Hindlimb muscle (tissue), 1 donor: ENCODE measurements around the gene FARP1. TPM values are rescaled to one million over a fixed set of nuclear protein-coding genes. Genes with fewer than 3 reads are reported as not detected.
"Not testable (repeated sequence)": the region's sequence is repeated elsewhere in the genome, so short reads cannot be mapped to it uniquely, and the experiment has no call there.

Experiments
- DNase-seq: peaks from one replicate; pipeline ENCODE4 v3.0.0-alpha.2; 2013
- polyA plus RNA-seq: library from polyadenylated mRNA; unstranded; fragments of 120-200 nt; gene quantifications from one replicate; pipeline ENCODE4 v1.2.1, GENCODE V29; 2013; ENCODE audit not compliant: insufficient read length

The FARP1 gene
- polyA plus RNA-seq, 1 donor = 101 TPM

DNA sequence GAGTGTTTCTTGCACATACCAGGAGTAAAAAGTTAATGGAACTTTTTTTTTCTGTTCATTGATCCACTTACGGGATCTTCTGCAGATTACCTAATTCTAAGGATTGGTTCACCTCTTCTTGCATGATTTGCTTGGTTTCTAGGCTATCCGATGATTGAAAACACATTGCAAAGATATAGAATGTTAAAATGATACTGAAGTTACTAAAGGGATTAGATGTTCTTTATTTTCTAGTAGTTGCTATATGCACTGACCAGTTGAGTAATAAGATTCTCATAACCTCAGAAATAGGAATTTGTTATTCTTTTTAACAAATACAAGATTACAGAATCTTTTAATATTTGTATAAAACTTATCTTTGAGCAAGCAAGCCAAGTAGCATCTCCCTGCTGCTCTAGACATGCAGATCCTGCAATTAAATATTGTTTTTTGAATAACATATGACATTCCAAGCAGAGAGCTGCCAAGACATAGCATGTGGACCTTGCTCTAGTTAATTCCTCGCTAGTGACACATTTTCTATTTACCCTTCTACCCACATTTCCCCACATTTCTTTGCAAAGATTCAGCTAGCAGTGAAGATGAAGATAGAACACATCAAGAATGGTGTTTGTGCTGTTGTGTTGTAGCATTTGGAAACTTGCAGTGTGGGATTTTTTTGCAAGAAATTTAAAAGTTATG, 85.9 kb downstream of the FARP1 start:
- DNase-seq = no peak

DNA sequence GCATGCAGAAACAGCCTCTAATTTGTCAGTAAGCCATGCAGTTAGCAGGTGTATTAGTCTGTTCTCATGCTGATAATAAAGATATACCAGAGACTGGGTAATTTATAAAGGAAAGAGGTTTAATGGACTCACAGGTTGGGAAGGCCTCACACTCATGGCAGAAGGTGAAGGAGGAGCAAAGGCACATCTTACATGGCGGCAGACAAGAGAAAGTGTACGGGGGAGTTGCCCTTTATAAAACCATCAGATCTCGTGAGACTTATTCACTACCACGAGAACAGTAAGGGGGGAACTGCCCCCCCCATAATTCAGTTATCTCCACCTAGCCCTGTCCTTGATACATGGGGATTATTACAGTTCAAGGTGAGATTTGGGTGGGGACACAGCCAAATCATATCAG, 87.9 kb downstream of the FARP1 start:
- DNase-seq = not testable (repeated sequence)

- DNase-seq = no peak
Observed at GRCh38 chr13:98232456-98232855, 89.6 kb downstream of the FARP1 start.

DNA sequence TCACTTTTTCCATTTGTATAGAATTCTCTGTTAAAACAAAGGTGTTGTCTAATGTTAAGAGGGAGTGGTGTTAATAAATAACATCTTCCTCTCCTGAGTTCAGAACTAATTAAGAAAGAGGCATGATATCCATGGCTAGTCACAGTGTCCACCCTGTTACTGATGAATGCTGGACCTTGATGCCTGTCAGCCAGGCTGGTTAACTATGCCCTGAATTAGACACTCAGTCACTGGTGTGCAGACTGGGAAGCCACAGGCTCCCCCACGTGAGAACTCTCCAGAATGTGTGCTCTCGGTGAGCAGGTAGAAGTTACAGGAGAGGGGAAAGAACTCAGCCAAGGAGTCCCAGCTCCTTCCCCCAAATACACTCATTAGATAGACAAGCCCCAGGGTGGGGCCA, 90.2 kb downstream of the FARP1 start:
- DNase-seq = no peak

DNA sequence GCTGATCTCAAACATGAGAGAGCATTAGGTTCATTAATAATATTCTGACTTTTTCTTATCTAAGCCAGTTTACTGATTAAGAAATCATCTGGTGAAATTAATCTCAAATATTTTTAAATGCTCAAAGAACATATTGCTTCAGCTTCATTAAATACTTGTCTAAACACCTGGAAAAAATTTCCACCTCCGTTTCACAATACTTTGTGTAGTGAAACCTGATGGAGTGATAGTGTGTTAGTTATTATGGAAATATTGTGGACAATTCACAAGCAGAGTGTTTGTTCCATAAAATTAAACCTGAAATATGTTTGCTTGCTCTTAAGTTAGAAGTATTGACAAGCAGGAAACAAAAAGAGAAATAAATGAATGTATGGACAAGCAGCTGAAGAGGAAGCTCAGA, 91.5 kb downstream of the FARP1 start:
- DNase-seq = no peak

- no peak for DNase-seq
Observed at GRCh38 chr13:98236197-98236596, 93.3 kb downstream of the FARP1 start.

DNA sequence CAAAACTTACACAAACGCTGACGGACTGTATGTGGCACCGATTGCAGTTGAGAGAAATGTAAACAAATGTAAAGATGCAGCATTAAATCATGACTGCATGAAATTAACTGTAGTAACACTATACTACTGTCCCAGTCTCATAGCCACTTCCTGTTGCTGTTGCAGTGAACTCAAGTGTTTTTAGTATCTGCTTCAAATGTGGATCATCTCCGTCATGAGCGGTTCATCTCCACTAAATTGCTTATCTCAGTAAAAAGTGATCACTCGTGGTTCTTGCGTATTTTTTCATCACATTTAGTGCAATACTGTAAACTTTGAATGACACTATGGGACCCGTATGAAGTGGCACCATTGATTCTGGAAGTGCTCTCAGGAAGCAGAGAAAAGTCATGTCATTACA, 94.4 kb downstream of the FARP1 start:
- no peak for DNase-seq

DNA sequence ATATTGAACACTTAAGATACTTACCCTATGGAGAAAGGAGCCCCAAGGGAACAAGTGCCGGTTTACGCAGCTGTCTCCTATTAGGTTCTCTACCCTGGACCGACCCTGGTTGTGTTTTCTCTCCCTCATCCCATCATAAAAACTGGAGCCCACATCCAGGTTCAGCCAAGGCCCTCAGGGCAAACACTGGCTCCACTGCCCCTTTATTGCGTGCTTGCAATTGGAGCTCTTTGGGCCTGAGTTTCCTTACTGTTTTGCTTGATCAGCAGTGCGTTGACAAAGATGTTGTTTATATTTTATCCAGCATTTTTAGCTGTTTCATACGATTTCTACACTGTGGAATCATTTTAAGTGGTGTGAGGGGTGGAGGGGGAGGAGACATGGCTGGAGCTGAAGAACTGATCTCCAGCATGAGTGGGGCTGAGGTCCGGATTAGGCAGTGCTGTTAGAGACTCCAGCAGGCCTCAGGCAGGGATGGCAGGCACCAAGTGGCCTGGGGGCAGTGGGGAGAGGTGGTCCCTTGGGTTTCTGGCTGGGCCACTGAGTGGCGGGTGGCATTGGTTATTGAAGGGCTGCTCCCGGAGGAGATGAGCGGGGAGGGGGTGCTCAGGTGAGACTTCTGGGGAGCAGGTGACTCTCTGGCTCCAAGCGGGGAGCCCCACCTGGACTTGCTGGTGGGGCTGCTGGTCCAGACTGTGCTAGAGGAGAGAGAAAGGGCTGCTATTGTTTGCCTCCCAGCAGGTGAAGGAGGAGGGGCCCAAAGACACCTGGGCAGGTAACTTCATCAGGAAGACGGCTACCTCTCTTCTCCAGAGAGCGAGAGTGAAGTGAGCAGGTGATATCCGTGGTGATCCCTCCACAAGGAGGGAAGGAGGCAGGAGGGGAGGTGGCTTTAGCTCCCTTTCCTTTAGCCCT, 96.5 kb downstream of the FARP1 start:
- DNase-seq = no peak

- no peak for DNase-seq
Observed at GRCh38 chr13:98240135-98240534, 97.2 kb downstream of the FARP1 start.

DNA sequence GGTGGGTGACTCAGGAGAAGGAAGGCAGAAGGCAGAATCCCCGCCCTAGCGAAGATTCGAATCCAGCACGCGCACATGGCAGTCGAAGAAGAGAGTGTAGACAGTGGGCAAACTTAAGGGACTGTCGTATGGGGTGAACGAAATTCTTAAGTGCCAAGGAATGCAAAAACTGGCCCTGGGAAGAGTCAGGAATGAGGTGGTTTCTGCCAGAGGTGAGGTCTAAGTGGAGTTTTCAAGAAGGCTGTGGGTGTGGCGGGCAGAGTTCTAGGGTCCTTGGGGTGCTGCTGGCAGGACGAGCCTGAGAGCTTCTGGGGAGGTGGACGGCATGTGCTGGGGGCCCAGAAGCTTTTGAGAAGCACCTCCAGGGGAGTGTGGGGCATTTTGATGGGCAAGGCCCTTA, 98.1 kb downstream of the FARP1 start:
- DNase-seq = no peak

GRCh38 chr13:98241976-98242375, 99.1 kb downstream of the FARP1 start:
- DNase-seq = no peak

DNA sequence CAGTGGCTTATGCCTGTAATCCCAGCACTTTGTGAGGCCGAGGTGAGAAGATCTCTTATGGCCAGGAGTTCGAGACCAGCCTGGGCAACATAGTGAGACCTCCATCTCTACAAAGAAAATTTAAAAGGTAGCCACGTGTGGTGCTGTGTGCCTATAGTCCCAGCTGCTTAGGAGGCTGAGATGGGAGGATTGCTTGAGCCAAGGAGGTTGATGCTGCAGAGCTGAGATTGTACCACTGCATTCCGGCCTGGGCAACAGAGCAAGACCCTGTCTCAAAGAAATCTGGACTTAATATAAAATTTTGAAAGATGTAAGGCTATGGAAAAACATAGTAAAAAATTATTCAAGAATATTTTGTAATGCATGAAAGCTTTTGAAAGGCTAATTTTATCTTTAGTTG, 99.5 kb downstream of the FARP1 start:
- no peak for DNase-seq

GRCh38 chr13:98243929-98244272, 101.0 kb downstream of the FARP1 start:
- DNase-seq = no peak

DNA sequence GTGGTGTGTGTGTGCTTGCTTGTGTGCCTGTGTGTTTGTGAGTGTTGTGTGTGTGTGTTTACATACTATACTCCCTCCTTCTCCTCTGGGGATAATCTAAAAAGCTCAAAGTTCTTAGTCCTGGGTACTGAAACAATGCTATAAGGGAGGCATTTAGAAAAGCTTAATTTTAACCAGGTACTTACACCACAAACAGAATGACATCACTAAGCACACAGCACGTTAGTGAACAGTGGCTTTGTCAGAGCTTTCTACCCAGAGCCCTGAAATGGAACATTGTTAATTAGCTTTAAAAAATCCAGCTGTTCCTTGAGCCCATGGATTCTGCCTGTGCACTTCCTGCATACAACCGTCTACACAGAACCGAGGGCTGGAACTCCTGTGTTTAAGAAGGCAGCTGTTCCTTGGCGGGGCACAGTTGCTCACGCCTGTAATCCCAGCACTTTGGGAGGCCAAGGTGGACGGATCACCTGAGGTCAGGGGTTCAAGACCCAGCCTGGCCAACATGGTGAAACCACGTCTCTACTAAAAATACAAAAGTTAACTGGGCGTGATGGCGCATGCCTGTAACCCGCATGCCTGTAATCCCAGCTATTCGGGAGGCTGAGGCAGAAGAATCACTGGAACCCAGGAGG, 103.8 kb downstream of the FARP1 start:
- no peak for DNase-seq

DNA sequence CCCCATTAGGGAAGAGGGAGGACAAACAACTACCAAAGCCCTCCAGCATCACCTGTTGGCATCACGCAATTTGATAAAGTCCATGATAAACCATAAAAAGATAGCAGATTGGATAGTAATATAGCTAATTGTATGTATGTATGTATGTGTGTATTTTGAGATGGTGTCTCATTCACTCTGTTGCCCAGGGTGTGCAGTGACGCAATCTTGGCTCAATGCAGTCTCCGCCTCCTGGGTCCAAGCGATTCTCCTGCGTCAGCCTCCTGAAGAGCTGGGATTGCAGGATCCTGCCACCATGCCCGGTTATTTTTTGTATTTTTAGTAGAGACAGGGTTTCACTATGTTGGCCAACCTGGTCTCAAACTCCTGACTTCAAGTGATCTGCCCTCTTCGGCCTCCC, 108.8 kb downstream of the FARP1 start:
- no peak for DNase-seq

DNA sequence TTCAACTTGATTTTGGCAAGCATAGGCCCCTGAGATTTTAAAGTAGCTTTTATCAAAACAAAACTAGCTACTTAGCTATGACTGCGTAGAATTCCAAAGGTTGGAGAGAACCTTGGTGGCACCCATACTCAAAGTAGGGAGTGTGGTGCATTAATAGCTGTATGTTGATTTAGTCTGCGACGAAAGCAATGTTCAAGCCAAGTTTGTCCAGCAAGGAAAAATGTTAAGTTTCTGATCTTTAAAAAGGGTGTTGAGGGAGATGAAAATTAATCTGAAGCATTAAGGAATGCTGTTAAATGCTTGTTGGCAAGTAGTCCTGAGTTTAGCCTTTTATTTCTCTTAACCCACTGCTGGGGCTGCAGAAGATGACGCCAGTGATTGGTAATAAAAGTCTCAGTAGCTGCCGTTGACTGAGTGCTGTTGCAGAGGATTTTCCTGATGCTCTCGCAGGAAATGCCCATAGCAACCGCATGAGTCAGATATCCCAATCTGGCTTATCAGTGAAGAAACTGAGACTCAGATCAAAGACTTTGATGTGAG, 110.1 kb downstream of the FARP1 start:
- DNase-seq = no peak

- DNase-seq = no peak
Observed at GRCh38 chr13:98253526-98253925, 110.6 kb downstream of the FARP1 start.

- DNase-seq = peak; percentile 31
Observed at GRCh38 chr13:98254513-98254912, 111.6 kb downstream of the FARP1 start.

DNA sequence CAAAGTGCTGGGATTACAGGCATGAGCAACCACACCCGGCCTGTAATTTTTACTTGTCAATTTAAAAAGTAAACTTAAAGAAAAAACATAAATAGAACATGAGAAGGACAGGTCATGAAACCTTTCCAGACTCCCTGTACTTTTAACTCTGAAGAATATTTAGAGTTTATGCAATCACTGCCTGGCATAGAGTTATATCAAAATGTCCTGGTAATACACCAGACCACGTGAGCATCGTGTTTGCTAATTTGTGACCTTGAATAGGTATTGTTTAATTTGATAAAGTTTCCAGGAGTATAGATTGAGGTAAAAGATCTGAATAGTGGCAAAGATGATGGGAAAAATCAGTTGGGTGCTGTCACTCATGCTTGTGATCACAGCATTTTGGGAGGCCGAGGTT, 115.3 kb downstream of the FARP1 start:
- DNase-seq = no peak

DNA sequence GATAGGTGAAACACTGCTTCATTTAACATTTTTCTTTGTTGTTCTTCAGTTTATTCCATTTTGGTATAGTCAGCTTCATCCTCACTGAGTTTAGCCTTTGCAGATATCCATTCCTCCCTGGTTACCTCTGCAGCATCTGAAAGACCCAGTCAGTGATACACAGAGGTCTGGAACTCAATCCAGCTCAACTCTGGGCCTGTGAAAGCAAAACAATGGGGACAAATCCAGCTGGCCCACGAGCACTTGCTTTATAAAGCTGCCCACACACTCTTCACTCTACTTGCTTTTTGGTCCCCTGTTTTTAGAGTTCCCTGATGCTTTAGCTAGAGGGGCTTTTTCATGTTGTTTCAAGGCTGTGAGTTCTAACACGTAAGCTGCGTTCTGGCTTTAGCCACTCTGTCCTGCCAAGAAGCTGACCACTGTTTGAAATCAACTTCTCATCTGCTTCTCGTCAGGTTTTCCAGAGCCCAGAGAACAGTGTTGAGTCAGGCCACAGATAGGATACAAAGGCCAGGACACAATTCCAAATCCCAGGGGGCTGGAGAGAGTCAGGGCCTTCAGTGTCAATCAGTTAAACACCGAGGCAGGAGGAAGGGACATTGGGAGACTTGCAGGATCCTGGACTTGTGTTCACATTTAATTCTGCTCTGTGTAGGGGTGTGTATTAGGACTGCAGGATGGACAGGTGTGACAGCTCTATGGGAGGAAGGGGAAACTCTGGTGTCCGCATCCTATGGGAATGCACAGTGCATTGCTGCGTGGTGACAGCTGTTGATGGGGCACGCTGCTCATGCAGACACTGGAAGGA, 117.7 kb downstream of the FARP1 start:
- no peak for DNase-seq

- DNase-seq = no peak
Observed at GRCh38 chr13:98261165-98261702, 118.3 kb downstream of the FARP1 start.

DNA sequence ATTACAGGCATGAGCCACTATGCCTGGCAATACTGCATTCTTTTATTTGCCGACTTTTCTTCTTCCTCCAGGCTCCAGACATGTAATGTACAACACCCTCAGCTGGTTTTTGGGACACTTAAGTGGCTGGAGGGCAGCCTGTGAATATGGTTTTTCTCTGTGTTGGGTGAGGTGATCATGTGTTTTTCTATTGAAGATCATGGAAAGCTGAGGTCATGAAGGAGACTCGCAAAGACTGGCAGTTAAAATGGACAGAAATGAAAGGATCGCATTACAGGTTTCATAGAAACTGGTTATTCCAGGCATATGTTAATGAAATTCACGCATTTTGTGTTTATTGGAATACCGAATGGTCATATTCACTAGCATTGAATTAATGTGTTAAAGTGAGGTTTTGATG, 119.4 kb downstream of the FARP1 start:
- no peak for DNase-seq
